MM.1S (cell line): ENCODE data around the gene HSPA1L.
A peak's percentile ranks its signal among the peaks of the same experiment; 100 is the strongest.
"Not testable (repeated sequence)": the region's sequence is repeated elsewhere in the genome, so short reads cannot be mapped to it uniquely, and the experiment has no call there.

Source experiments
- DNase-seq: peaks from one replicate; pipeline ENCODE4 v3.0.0-alpha.2; 2015
- H2AFZ ChIP-seq: fragments of 300-600 bp; sonication (generic); 2 replicates; pipeline ENCODE4 v1.6.0; 2016; ENCODE audit warnings: antibody characterized with exemption, low read length
- H3F3A ChIP-seq: fragments of 300-600 bp; sonication (generic); 2 replicates; pipeline ENCODE4 v1.6.1; 2016; ENCODE audit warnings: mild to moderate bottlenecking, antibody characterized with exemption, low read length, moderate library complexity, mixed read lengths; ENCODE audit not compliant: insufficient read depth
- H3K27ac ChIP-seq: fragments of 300-600 bp; sonication (generic); 2 replicates; pipeline ENCODE4 v1.5.1; 2016; ENCODE audit warnings: mild to moderate bottlenecking, low read length
- H3K27me3 ChIP-seq: fragments of 300-600 bp; sonication (generic); replicated peaks from 2 replicates; pipeline ENCODE4 v1.6.0; 2016; ENCODE audit warnings: low read length; ENCODE audit not compliant: insufficient read depth
- H3K36me3 ChIP-seq: fragments of 300-600 bp; sonication (generic); replicated peaks from 2 replicates; pipeline ENCODE4 v1.6.1; 2016; ENCODE audit warnings: mild to moderate bottlenecking, low read length, mixed read lengths; ENCODE audit not compliant: insufficient read depth
- H3K4me1 ChIP-seq: fragments of 300-600 bp; sonication (generic); 2 replicates; pipeline ENCODE4 v1.6.1; 2016; ENCODE audit warnings: low read length, mixed read lengths
- H3K4me2 ChIP-seq: fragments of 300-600 bp; sonication (generic); 2 replicates; pipeline ENCODE4 v1.6.0; 2016; ENCODE audit warnings: low read depth, low read length
- H3K4me3 ChIP-seq: fragments of 300-600 bp; sonication (generic); 2 replicates; pipeline ENCODE4 v1.5.1; 2016; ENCODE audit warnings: low read length, mixed read lengths
- H3K79me2 ChIP-seq: fragments of 300-600 bp; sonication (generic); 2 replicates; pipeline ENCODE4 v1.6.1; 2016; ENCODE audit warnings: mixed run types, low read length, mixed read lengths
- H3K9ac ChIP-seq: fragments of 300-600 bp; sonication (generic); 2 replicates; pipeline ENCODE4 v1.6.1; 2016; ENCODE audit warnings: low read length, mixed read lengths
- H3K9me2 ChIP-seq: fragments of 300-600 bp; sonication (generic); replicated peaks from 2 replicates; pipeline ENCODE4 v1.6.1; 2016; ENCODE audit warnings: mild to moderate bottlenecking, low read length, mixed read lengths; ENCODE audit not compliant: insufficient read depth
- H3K9me3 ChIP-seq: fragments of 300-600 bp; sonication (generic); replicated peaks from 2 replicates; pipeline ENCODE4 v1.6.1; 2016; ENCODE audit warnings: mild to moderate bottlenecking, low read length, mixed read lengths; ENCODE audit not compliant: insufficient read depth
- H4K20me1 ChIP-seq: fragments of 300-600 bp; sonication (generic); 2 replicates; pipeline ENCODE4 v1.6.1; 2016; ENCODE audit warnings: mild to moderate bottlenecking, low read length, moderate library complexity, mixed read lengths; ENCODE audit not compliant: insufficient read depth
- EZH2 ChIP-seq: fragments of 300-600 bp; sonication (generic); optimal IDR thresholded peaks from 2 replicates; pipeline ENCODE3; 2017; ENCODE audit warnings: low read depth, mild to moderate bottlenecking, antibody characterized with exemption, low read length, mixed read lengths
- EZH2phosphoT487 ChIP-seq: fragments of 300-600 bp; sonication (generic); IDR thresholded peaks from 2 replicates; pipeline ENCODE4 v1.6.1; 2018; ENCODE audit warnings: antibody characterized with exemption, low read length
- TF ChIP-seq, protein P1 (sequence below): fragments of 300-600 bp; sonication (generic); IDR thresholded peaks from 2 replicates; pipeline ENCODE4 v1.5.1; 2016; ENCODE audit warnings: antibody characterized with exemption, low read length, mixed read lengths

HSPA1L gene

DNA sequence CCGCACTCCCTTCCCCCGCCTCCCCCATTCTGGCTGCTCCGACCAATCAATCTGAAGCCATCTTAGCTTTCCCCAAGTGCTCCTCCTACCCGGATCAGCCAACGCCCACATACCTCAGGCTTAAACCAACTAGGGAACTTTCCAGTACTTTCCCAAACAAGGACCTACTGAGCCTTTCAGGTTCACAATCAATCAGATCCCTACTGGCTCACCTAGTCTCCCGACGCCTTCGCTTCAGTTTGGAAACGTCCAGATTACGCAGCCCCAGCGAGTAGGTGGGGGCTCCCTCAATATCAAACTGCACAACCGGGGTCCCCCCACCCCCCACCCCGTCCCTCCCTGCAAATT lies 432 bp downstream of the HSPA1L start:
- Histone ChIP-seq H4K20me1 (no peaks in the 10 kb centered on the region), H3K27ac (no peak overlapping the region), H3K27me3 (no peaks in the 10 kb centered on the region), H3K9me2 (no peaks in the 10 kb centered on the region), H3K4me2 (peak overlapping the region; percentile 55; the same call in 1 of the 2 replicates), H3K4me1 (peaks cover 22% of the 10 kb centered on the region), H3F3A (no peaks in the 10 kb centered on the region; the same call in 1 of the 2 replicates), H2AFZ (peak overlapping the region; percentile 72), H3K4me3 (peak overlapping the region; percentile 48), H3K79me2 (no peaks in the 10 kb centered on the region), H3K9me3 (no peaks in the 10 kb centered on the region), H3K9ac (0 out of 2 replicates have a peak overlapping the region, but pooled peaks have one; percentile 21), H3K36me3 (no peaks in the 10 kb centered on the region)
- TF ChIP-seq, protein P1, sequence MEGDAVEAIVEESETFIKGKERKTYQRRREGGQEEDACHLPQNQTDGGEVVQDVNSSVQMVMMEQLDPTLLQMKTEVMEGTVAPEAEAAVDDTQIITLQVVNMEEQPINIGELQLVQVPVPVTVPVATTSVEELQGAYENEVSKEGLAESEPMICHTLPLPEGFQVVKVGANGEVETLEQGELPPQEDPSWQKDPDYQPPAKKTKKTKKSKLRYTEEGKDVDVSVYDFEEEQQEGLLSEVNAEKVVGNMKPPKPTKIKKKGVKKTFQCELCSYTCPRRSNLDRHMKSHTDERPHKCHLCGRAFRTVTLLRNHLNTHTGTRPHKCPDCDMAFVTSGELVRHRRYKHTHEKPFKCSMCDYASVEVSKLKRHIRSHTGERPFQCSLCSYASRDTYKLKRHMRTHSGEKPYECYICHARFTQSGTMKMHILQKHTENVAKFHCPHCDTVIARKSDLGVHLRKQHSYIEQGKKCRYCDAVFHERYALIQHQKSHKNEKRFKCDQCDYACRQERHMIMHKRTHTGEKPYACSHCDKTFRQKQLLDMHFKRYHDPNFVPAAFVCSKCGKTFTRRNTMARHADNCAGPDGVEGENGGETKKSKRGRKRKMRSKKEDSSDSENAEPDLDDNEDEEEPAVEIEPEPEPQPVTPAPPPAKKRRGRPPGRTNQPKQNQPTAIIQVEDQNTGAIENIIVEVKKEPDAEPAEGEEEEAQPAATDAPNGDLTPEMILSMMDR: no peak
- TF ChIP-seq EZH2 (no peak), EZH2phosphoT487 (no peak)
- DNase-seq: no peak

- H3K4me1 ChIP-seq: peaks cover 22% of the 10 kb centered on the region
- no peak for DNase-seq
- no peaks in the 10 kb centered on the region for H3K27me3 ChIP-seq
- H3K9me2 ChIP-seq: no peaks in the 10 kb centered on the region
- no peak overlapping the region for H3K27ac ChIP-seq
- TF ChIP-seq EZH2phosphoT487 (no peak), EZH2 (no peak)
- TF ChIP-seq, protein P1: no peak
- no peaks in the 10 kb centered on the region for H4K20me1 ChIP-seq
- H3F3A ChIP-seq: no peaks in the 10 kb centered on the region; the same call in 1 of the 2 replicates
- H3K4me2 ChIP-seq: peak overlapping the region; percentile 37; the same call in 1 of the 2 replicates
- H2AFZ ChIP-seq: no peak overlapping the region
- H3K79me2 ChIP-seq: no peaks in the 10 kb centered on the region
- no peak overlapping the region for H3K4me3 ChIP-seq
- H3K36me3 ChIP-seq: no peaks in the 10 kb centered on the region
- H3K9ac ChIP-seq: no peak overlapping the region
- H3K9me3 ChIP-seq: no peaks in the 10 kb centered on the region
These were observed 1.6 kb downstream of the HSPA1L start for GRCh38 chr6:31813465-31813849.

DNA sequence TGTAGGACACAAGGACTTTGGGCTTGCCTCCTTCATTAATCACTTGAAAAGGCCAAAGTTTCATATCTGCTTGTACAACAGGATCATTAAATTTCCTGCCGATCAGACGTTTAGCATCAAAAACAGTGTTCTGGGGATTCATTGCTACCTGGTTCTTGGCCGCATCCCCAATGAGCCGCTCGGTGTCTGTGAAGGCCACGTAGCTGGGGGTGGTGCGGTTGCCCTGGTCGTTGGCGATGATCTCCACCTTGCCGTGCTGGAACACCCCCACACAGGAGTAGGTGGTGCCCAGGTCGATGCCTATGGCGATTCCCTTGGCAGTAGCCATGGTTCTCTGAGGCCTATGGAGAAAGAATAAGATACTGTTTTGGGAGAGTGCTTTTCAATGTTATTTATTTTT lies 3.4 kb downstream of the HSPA1L start:
- Histone ChIP-seq H3K9me3 (no peaks in the 10 kb centered on the region), H3K4me1 (peaks cover 22% of the 10 kb centered on the region), H3K27ac (no peak overlapping the region), H3F3A (no peaks in the 10 kb centered on the region; the same call in 1 of the 2 replicates), H3K9me2 (no peaks in the 10 kb centered on the region), H2AFZ (no peak overlapping the region), H3K27me3 (no peaks in the 10 kb centered on the region), H3K36me3 (no peaks in the 10 kb centered on the region), H3K9ac (no peak overlapping the region), H4K20me1 (no peaks in the 10 kb centered on the region), H3K4me3 (no peak overlapping the region), H3K79me2 (peaks cover under 1% of the 10 kb centered on the region; the same call in 1 of the 2 replicates), H3K4me2 (peak overlapping the region; percentile 33; the same call in 1 of the 2 replicates)
- TF ChIP-seq EZH2phosphoT487 (no peak), EZH2 (no peak)
- TF ChIP-seq, protein P1: no peak
- DNase-seq: no peak

DNA sequence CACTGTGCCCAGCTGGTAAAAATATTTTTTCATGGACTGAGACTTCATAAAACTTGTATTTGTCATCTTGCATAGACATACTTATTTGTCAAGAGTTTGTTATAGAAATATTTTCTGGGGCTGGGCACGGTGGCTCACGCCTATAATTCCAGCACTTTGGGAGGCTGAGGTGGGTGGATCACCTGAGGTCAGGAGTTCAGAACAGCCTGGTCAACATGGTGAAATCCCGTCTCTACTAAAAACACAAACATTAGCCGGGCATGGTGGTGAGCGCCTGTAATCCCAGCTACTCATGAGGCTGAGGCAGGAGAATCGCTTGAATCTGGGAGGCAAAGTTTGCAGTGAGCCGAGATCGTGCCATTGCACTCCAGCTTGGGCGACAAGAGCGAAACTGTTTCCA lies 6.5 kb downstream of the HSPA1L start:
- not testable (repeated sequence) for H2AFZ ChIP-seq, DNase-seq, H4K20me1 ChIP-seq, H3K9me3 ChIP-seq, H3K4me2 ChIP-seq, H3K9ac ChIP-seq, H3K27ac ChIP-seq, H3K4me3 ChIP-seq, H3F3A ChIP-seq, H3K36me3 ChIP-seq, H3K27me3 ChIP-seq, H3K9me2 ChIP-seq
- H3K79me2 ChIP-seq: peaks cover 27% of the 10 kb centered on the region
- H3K4me1 ChIP-seq: peaks cover 23% of the 10 kb centered on the region
